H1 (cell line): ENCODE data around the gene DENND5B. TPM values are rescaled to one million over a fixed set of nuclear protein-coding genes. Genes with fewer than 3 reads are reported as not detected.

Experiments used
- CTCF ChIA-PET: fragments of 300-600 bp; sonication (Branson Sonifier 250); formaldehyde crosslinking; loops from one replicate; lab custom pipeline; 2021; ENCODE audit not compliant: partially characterized antibody; lab: Charles Lee
- POLR2A ChIA-PET: fragments of 300-600 bp; sonication (Branson Sonifier 250); formaldehyde crosslinking; loops from one replicate; lab custom pipeline; 2021; ENCODE audit warnings: inconsistent platforms; ENCODE audit not compliant: partially characterized antibody; lab: Charles Lee
- DNase-seq, 2 experiments: peaks; one replicate each; pipeline versions ENCODE4 v3.0.0 to v3.0.0-alpha.2; 2010 to 2022; ENCODE audit warnings: low spot score in 2 of 2, low read depth in 1 of 2, mixed read lengths in 1 of 2
- FAIRE-seq: peaks from 2 replicates; lab custom pipeline; 2011; peaks lifted over from hg19 to GRCh38; lab: Jason Lieb, UNC
- H2AFZ ChIP-seq: 2 replicates; pipeline ENCODE4 v1.8.1; 2012; ENCODE audit warnings: low read length, inconsistent platforms
- H2AK5ac ChIP-seq: 2 replicates; pipeline ENCODE4 v1.6.1; 2013; ENCODE audit warnings: low read depth, low read length
- H2BK120ac ChIP-seq: replicated peaks from 2 replicates; pipeline ENCODE3; 2013; ENCODE audit warnings: low read depth, low read length, inconsistent platforms
- H2BK12ac ChIP-seq: 2 replicates; pipeline ENCODE4 v1.6.1; 2013; ENCODE audit warnings: low read depth, low read length
- H2BK15ac ChIP-seq: 2 replicates; pipeline ENCODE4 v1.6.1; 2013; ENCODE audit warnings: low read length
- H2BK20ac ChIP-seq: 2 replicates; pipeline ENCODE4 v1.6.1; 2013; ENCODE audit warnings: low read length
- H2BK5ac ChIP-seq: 2 replicates; pipeline ENCODE4 v1.6.1; 2013; ENCODE audit warnings: low read depth, low read length
- H3K14ac ChIP-seq: 2 replicates; pipeline ENCODE4 v1.6.1; 2013; ENCODE audit warnings: inconsistent platforms; ENCODE audit not compliant: insufficient read length
- H3K18ac ChIP-seq: 2 replicates; pipeline ENCODE4 v1.6.1; 2013; ENCODE audit warnings: low read length; ENCODE audit errors: extremely low read depth
- H3K23ac ChIP-seq: 2 replicates; pipeline ENCODE4 v1.6.1; 2013; ENCODE audit warnings: inconsistent platforms; ENCODE audit not compliant: insufficient read length
- H3K23me2 ChIP-seq: 2 replicates; pipeline ENCODE4 v1.6.1; 2013; ENCODE audit warnings: low read depth, low read length
- H3K27ac ChIP-seq: 2 replicates; pipeline ENCODE4 v1.6.1; 2011; ENCODE audit warnings: low read depth, low read length, inconsistent platforms
- H3K27me3 ChIP-seq, 4 experiments: replicated peaks in 1 of 4; 1 replicate in 1 of 4; 2 replicates in 3 of 4; pipeline versions ENCODE4 v1.6.1 to v1.8.1; 2011 to 2013; ENCODE audit warnings: low read length in 3 of 4, mild to moderate bottlenecking in 3 of 4, inconsistent platforms in 2 of 4, mixed read lengths in 2 of 4, moderate library complexity in 1 of 4; ENCODE audit not compliant: control insufficient read depth in 3 of 4, insufficient read depth in 3 of 4; ENCODE audit errors: extremely low read depth in 1 of 4
- H3K36me3 ChIP-seq, 4 experiments: 2 replicates each; pipeline versions ENCODE4 v1.6.1 to v1.8.1; 2011 to 2013; ENCODE audit warnings: mild to moderate bottlenecking in 4 of 4, low read length in 3 of 4, moderate library complexity in 2 of 4, control low read depth in 1 of 4, inconsistent platforms in 1 of 4; ENCODE audit not compliant: insufficient read depth in 4 of 4, control insufficient read depth in 2 of 4
- H3K4ac ChIP-seq: replicated peaks from 2 replicates; pipeline ENCODE3; 2013; ENCODE audit warnings: low read length, low read depth, mixed read lengths, inconsistent platforms; ENCODE audit not compliant: insufficient read length
- H3K4me1 ChIP-seq, 4 experiments: replicated peaks in 1 of 4; 1 replicate in 1 of 4; 2 replicates in 3 of 4; pipeline versions ENCODE4 v1.6.1 to v1.8.1; 2011 to 2013; ENCODE audit warnings: low read length in 3 of 4, inconsistent platforms in 2 of 4, mixed read lengths in 1 of 4; ENCODE audit not compliant: insufficient read depth in 4 of 4, control insufficient read depth in 3 of 4
- H3K4me2 ChIP-seq, 2 experiments: 2 replicates each; pipeline versions ENCODE4 v1.6.1 to v1.8.1; 2011 to 2013; ENCODE audit warnings: low read depth in 2 of 2, low read length in 2 of 2, control low read depth in 1 of 2, inconsistent platforms in 1 of 2, mild to moderate bottlenecking in 1 of 2; ENCODE audit not compliant: insufficient read depth in 1 of 2
- H3K4me3 ChIP-seq, 4 experiments: fragments of 200-600, 300-600 bp in 1 of 4; sonication (generic), shearing (Covaris generic), sonication (Bioruptor Twin) in 1 of 4; 2 replicates each; pipeline versions ENCODE4 v1.5.1 to v1.8.1; 2011 to 2016; ENCODE audit warnings: low read length in 4 of 4, low read depth in 3 of 4, control low read depth in 2 of 4, inconsistent platforms in 2 of 4, mild to moderate bottlenecking in 2 of 4, mixed read lengths in 1 of 4, moderate library complexity in 1 of 4; ENCODE audit not compliant: insufficient read depth in 2 of 4; ENCODE audit errors: extremely low read depth in 1 of 4
- H3K56ac ChIP-seq: replicated peaks from 2 replicates; pipeline ENCODE3; 2013; ENCODE audit warnings: low read depth, mild to moderate bottlenecking, mixed read lengths, low read length, inconsistent platforms; ENCODE audit not compliant: insufficient read length
- H3K79me1 ChIP-seq: 2 replicates; pipeline ENCODE4 v1.6.1; 2013; ENCODE audit warnings: low read depth, low read length, control low read depth
- H3K79me2 ChIP-seq, 2 experiments: 2 replicates each; pipeline versions ENCODE4 v1.6.1 to v1.8.1; 2012 to 2013; ENCODE audit warnings: low read length in 2 of 2, mild to moderate bottlenecking in 2 of 2, inconsistent platforms in 1 of 2; ENCODE audit not compliant: insufficient read depth in 2 of 2, control insufficient read depth in 1 of 2
- H3K9ac ChIP-seq, 4 experiments: replicated peaks in 1 of 4; 1 replicate in 1 of 4; 2 replicates in 3 of 4; pipeline versions ENCODE4 v1.6.1 to v1.8.1; 2011 to 2013; ENCODE audit warnings: low read depth in 3 of 4, low read length in 3 of 4, control low read depth in 2 of 4, mild to moderate bottlenecking in 2 of 4, moderate library complexity in 2 of 4, inconsistent platforms in 1 of 4; ENCODE audit errors: extremely low read depth in 1 of 4
- H3K9me3 ChIP-seq, 2 experiments: 2 replicates each; pipeline versions ENCODE4 v1.6.1 to v1.8.1; 2012 to 2013; ENCODE audit warnings: mild to moderate bottlenecking in 2 of 2, moderate library complexity in 2 of 2, control low read depth in 1 of 2, inconsistent platforms in 1 of 2, low read depth in 1 of 2, low read length in 1 of 2, mixed read lengths in 1 of 2; ENCODE audit not compliant: insufficient read depth in 2 of 2
- H4K20me1 ChIP-seq, 2 experiments: replicated peaks in 1 of 2; 2 replicates each; pipeline versions ENCODE3 to v1.8.1; 2011 to 2013; ENCODE audit warnings: inconsistent platforms in 2 of 2, low read length in 2 of 2, mild to moderate bottlenecking in 1 of 2; ENCODE audit not compliant: insufficient read depth in 2 of 2, control insufficient read depth in 1 of 2
- H4K5ac ChIP-seq: 2 replicates; pipeline ENCODE4 v1.6.1; 2013; ENCODE audit warnings: low read length, low read depth, mixed read lengths, inconsistent platforms; ENCODE audit not compliant: insufficient read length
- H4K8ac ChIP-seq: 2 replicates; pipeline ENCODE4 v1.8.0; 2013; ENCODE audit warnings: mild to moderate bottlenecking, moderate library complexity, low read length, inconsistent platforms; ENCODE audit not compliant: insufficient read depth; ENCODE audit errors: extremely low read depth
- H4K91ac ChIP-seq: replicated peaks from 2 replicates; pipeline ENCODE3; 2013; ENCODE audit warnings: low read length, mixed read lengths, inconsistent platforms; ENCODE audit not compliant: insufficient read length
- ASH2L ChIP-seq: fragments of 200-600, 300-600 bp; sonication (generic); IDR thresholded peaks from one replicate; pipeline ENCODE4 v1.7.1; 2017; ENCODE audit warnings: low read length
- CHD1 ChIP-seq: IDR thresholded peaks from 2 replicates; pipeline ENCODE4 v1.6.1; 2012; ENCODE audit warnings: low read depth, low read length, improper control_type of control experiment
- FOSL1 ChIP-seq: IDR thresholded peaks from 2 replicates; pipeline ENCODE4 v1.6.1; 2011; ENCODE audit warnings: mild to moderate bottlenecking, low read depth, low read length, moderate library complexity; ENCODE audit not compliant: insufficient read depth
- KDM1A ChIP-seq: fragments of 200-600, 300-600 bp; sonication (generic); IDR thresholded peaks from 2 replicates; pipeline ENCODE4 v1.7.1; 2016; ENCODE audit warnings: mild to moderate bottlenecking, low read length, borderline replicate concordance
- KDM5A ChIP-seq: fragments of 200-600 bp; IDR thresholded peaks from 2 replicates; pipeline ENCODE4 v1.7.1; 2012; ENCODE audit warnings: mild to moderate bottlenecking, low read length, inconsistent platforms, mixed read lengths
- POLR2A ChIP-seq, 2 experiments: IDR thresholded peaks; 1 replicate in 1 of 2; 2 replicates in 1 of 2; pipeline ENCODE4 v1.6.1; 2011; ENCODE audit warnings: low read depth in 2 of 2, low read length in 2 of 2, mild to moderate bottlenecking in 2 of 2; ENCODE audit errors: control extremely low read depth in 1 of 2
- POLR2AphosphoS5 ChIP-seq: IDR thresholded peaks from 2 replicates; pipeline ENCODE4 v1.6.1; 2011; ENCODE audit warnings: low read depth, low read length
- RFX5 ChIP-seq: IDR thresholded peaks from 2 replicates; pipeline ENCODE4 v1.6.1; 2011; ENCODE audit warnings: low read depth, low read length, improper control_type of control experiment, borderline replicate concordance
- SAP30 ChIP-seq: fragments of 300-600 bp; sonication (generic); IDR thresholded peaks from 2 replicates; pipeline ENCODE4 v1.7.1; 2012; ENCODE audit warnings: low read length, moderate library complexity, mild to moderate bottlenecking, inconsistent platforms; ENCODE audit not compliant: insufficient read depth, insufficient replicate concordance
- SIN3A ChIP-seq, 2 experiments: IDR thresholded peaks in 1 of 2; conservative IDR thresholded peaks in 1 of 2; 2 replicates each; pipeline ENCODE4 v1.6.1; 2011 to 2012; ENCODE audit warnings: low read length in 2 of 2, improper control_type of control experiment in 1 of 2, low read depth in 1 of 2, mild to moderate bottlenecking in 1 of 2
- SP1 ChIP-seq: IDR thresholded peaks from 2 replicates; pipeline ENCODE4 v1.6.1; 2011; ENCODE audit warnings: low read depth, low read length
- WGBS, 2 experiments: shearing (Covaris generic) in 1 of 2; methylation state at CpG; one replicate each; pipeline versions ENCODE4 v1.1.6 to v1.1.7; 2013 to 2015; ENCODE audit warnings: low lambda C conversion rate in 2 of 2, mixed read lengths in 2 of 2, inconsistent platforms in 1 of 2, low coverage in 1 of 2, missing lambda C conversion rate in 1 of 2; ENCODE audit not compliant: insufficient replicate concordance in 2 of 2, insufficient coverage in 1 of 2, insufficient read length in 1 of 2; ENCODE audit errors: extremely low coverage in 1 of 2, missing lambda C conversion rate in 1 of 2; 5-methylcytosine and 5-hydroxymethylcytosine counted together
- polyA plus RNA-seq, 7 experiments: library from polyadenylated mRNA; depleted of rRNA in 3 of 7; stranded (reverse) in 5 of 7; unstranded in 2 of 7; fragments of >200 nt in 5 of 7; fragments of 200-250 nt in 2 of 7; gene quantifications; 1 replicate in 5 of 7; 2 replicates in 1 of 7; 4 replicates in 1 of 7; pipeline versions ENCODE4 v1.2.1 to v1.2.3, GENCODE V29; 2011 to 2013; ENCODE audit warnings: missing spikeins in 2 of 7, mixed read lengths in 2 of 7
- total RNA-seq: library from RNA; stranded (reverse); fragmentation: NEBNext Ultra II Directional; extraction: Animal tissue kit (Norgen Biotek cat#: 25700); gene quantifications from 2 replicates; pipeline ENCODE4 v1.2.1, GENCODE V29; 2021
- TF ChIP-seq, protein P1 (sequence below): IDR thresholded peaks from 2 replicates; pipeline ENCODE4 v1.6.1; 2012; ENCODE audit warnings: inconsistent platforms
- TF ChIP-seq, protein P2 (sequence below): IDR thresholded peaks from 2 replicates; pipeline ENCODE4 v1.6.1; 2012; ENCODE audit warnings: inconsistent platforms

DENND5B gene
- total and polyA plus RNA-seq, 2 of the 8 experiments (the other 6 are each of a cell fraction or from before 2014, with no cell fraction given) = 13.4 to 20.2 TPM

DNA sequence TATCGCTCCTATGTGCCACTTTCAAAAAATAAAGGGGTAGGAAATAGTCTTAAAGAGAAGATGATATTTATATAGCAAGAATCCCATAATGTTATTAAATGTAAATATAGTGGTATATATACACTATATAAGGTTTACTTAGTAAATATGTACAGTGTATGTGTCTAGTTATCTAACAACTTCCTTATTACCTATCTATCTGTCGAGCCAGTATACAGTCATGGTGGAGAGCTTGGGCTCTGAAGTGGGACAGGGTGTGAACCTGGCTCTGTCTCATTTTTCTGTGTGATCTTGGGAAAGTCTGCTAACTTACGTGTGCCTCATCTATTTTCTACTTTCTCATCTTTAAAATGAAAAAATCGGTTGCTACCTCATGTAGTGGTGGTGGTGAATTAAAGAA is 202.2 kb downstream of the DENND5B start:
- 95% methylated on average over 4 of the region's 4 CpGs; no CpG with 5 or more reads in 1 of the 2 experiments for WGBS, 2 experiments
- POLR2A ChIA-PET = interaction anchor here (0.7 to 12.9 kb wide), 6 partner anchors 9 to 90 kb away, joined by 3 to 474 read pairs (median 42); partner anchors contain the start of gene SINHCAF
- no peak for FAIRE-seq
- TF ChIP-seq POLR2A (IDR thresholded peaks at IDR 0.05; ENCODE audit: control extremely low read depth in 1 of 2, low read depth in 2 of 2, low read length in 2 of 2) (no peak), CHD1 (no peak), SP1 (no peak), KDM1A (no peak), POLR2AphosphoS5 (no peak), ASH2L (no peak), KDM5A (no peak), RFX5 (no peak), FOSL1 (no peak), SAP30 (no peak), SIN3A (conservative IDR thresholded peaks at IDR 0.05 in 1 of 2, IDR thresholded peaks at IDR 0.05 in 1 of 2; ENCODE audit: low read depth in 1 of 2, low read length in 2 of 2) (no peak)
- TF ChIP-seq, protein P1, sequence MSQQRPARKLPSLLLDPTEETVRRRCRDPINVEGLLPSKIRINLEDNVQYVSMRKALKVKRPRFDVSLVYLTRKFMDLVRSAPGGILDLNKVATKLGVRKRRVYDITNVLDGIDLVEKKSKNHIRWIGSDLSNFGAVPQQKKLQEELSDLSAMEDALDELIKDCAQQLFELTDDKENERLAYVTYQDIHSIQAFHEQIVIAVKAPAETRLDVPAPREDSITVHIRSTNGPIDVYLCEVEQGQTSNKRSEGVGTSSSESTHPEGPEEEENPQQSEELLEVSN = no peak
- TF ChIP-seq, protein P2, sequence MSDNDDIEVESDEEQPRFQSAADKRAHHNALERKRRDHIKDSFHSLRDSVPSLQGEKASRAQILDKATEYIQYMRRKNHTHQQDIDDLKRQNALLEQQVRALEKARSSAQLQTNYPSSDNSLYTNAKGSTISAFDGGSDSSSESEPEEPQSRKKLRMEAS = no peak

More for the DNA sequence above, 202.2 kb downstream of the DENND5B start:
- DNase-seq = no peak
- Histone ChIP-seq H3K79me1 (no peaks in the 10 kb centered on the region), H3K79me2 (peaks cover 0 to 8% of the 10 kb centered on the region in 2 experiments; a peak in 2 of 4 replicates), H4K20me1 (no peaks in the 10 kb centered on the region), H2BK20ac (peak overlapping the region; percentile 87), H3K4me3 (no peak overlapping the region), H4K5ac (no peak overlapping the region), H3K56ac (no peak overlapping the region), H2AK5ac (peak overlapping the region; percentile 65), H3K9ac (no peak overlapping the region), H3K4ac (no peak overlapping the region), H2BK5ac (peak overlapping the region; percentile 37; the same call in 1 of the 2 replicates), H3K9me3 (no peaks in the 10 kb centered on the region), H3K4me2 (no peak overlapping the region), H2AFZ (no peak overlapping the region), H4K8ac (no peak overlapping the region), H3K23ac (no peak overlapping the region), H3K23me2 (peaks cover 2% of the 10 kb centered on the region; the same call in 1 of the 2 replicates), H3K27me3 (no peaks in the 10 kb centered on the region), H3K18ac (peak overlapping the region; percentile 49), H3K36me3 (no peaks in the 10 kb centered on the region), H3K14ac (no peak overlapping the region), H3K27ac (no peak overlapping the region), H2BK120ac (no peak overlapping the region), H4K91ac (peak overlapping the region; percentile 1), H3K4me1 (peaks cover 8 to 23% (median 19%) of the 10 kb centered on the region in 4 experiments; a peak in 6 of 7 replicates), H2BK12ac (peak overlapping the region; percentile 82; the same call in 1 of the 2 replicates), H2BK15ac (peak overlapping the region; percentile 61; the same call in 1 of the 2 replicates)
- CTCF ChIA-PET = interaction anchor here (0.6 to 0.7 kb wide), 2 partner anchors 33 to 241 kb away, joined by 3 to 4 read pairs; no protein-coding TSS in a partner anchor
